ENCODE measurements around the gene CALML5.

CALML5 gene, protein sequence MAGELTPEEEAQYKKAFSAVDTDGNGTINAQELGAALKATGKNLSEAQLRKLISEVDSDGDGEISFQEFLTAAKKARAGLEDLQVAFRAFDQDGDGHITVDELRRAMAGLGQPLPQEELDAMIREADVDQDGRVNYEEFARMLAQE

DNA sequence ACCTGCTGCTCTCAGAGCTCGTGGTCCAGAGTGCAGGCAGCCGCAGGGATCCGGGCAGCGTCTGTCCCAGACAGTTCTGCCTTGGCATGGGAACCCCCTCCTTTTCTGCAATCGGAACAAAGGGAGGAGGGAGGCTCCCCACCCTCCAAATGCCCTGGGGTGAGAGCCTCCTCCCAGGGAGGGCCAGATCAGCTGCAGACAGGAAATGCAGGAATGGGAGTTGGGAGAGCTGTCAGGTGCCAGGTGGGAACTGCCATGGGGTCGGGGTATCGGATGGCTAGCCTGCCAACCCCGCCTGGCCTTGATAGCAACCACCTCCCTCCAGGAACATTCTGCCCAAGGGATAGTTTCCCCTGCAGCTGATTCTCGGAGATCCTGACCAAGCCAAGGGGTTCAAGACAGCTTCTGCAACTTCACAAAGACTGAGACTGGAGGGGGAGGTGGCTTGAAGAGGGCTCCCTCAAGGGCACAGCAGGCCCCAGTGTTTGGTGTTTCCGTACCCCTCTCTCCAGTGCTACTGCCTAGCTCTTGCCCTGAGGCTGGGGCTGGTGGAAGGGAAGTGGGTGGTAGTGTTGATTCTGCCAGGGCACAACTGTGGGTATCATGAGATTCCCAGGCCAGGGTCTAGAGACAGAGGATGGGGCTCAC lies at the start of gene CALML5:
Gene CALML5, minus strand, starts transcription at position 78 of the 648 bp plus-strand sequence. CDS start 132 bp downstream, outside the sequence.
- no peak for DNase-seq

DNA sequence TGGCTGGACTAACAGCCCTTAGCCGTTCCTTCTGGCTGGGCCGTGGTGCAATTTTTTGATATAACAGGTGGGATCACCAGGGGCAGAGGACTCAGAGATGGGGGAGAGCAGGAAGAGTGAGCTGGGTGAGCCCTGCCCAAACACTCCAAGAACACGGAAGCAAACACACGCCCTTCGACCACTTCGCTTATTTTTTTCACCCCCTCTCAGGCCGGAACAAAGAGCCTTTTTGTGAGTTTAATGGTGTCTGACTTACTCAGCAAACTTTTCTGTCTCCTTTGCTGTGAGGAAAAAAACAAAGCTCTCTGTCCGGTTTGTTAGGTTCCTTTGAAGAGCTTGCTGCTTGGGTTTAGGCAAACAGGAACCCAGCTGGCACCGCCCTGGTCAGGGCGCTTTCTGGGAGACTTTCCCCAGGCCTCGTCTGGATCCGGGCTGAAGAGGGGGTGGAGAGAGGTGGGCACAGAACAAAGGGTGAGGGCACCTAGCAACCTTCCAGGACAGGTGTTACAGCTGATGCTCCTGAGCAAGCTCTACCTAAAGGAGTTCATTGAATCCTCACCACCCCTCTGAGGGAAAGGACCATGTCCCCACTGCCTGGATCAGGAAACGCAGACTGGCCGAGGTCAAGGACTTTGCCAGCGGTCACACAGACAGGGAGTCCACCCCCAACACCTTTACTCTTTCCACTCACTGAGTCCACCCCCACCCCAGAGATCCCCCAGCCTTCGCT lies 48.7 kb upstream of the CALML5 start:
- DNase-seq, result no peak

DNA sequence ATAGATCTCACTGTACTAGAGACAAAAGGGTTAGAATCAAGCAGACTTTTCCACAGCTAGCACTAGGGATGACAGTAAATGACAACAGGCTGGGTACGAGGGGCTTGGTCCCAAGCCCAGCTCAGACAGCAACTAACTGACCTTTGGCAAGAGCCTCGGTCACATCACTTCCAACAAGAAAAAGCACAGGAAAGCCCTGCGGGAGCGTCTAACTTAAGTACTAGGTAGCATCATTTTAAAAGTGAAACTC lies 48.2 kb upstream of the CALML5 start:
- DNase-seq, result no peak

DNA sequence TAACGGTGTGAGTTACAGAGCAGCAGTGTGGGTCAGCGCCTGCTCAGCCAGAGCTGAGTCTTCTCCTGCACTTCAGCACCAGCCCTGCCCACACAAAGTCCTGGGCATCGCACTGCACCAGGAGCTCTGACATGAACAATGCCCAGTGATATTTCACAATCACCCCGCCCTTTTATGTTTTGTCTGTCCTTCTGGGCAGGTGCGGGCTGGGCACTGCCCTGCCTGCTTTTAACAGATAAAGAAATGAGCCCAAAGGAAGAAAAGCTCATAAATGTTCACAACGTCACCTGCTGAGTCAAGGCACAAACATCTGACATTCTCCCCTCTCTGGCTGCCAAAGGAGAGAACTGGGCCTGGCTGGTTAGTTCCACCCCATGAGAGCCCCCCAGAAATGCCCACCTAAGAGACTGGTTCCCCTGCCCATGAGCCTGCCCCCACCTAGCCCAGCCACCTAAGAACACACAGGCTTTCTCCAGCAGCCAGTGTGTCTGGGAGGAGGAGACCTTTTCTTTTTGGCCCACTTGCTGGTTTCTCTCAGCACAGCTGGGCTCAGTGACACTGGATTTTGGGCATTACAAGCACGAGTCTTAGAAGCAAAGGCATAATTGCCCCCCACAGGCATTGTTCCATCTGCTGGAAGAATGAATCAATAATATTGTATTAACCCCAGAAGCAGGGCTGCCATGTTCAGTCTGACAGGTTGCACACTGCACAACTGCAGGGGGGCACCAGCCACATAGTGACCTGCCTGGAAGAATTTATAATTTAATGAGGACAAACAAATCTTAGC lies 47.7 kb upstream of the CALML5 start:
- peak; percentile 4 for DNase-seq

DNA sequence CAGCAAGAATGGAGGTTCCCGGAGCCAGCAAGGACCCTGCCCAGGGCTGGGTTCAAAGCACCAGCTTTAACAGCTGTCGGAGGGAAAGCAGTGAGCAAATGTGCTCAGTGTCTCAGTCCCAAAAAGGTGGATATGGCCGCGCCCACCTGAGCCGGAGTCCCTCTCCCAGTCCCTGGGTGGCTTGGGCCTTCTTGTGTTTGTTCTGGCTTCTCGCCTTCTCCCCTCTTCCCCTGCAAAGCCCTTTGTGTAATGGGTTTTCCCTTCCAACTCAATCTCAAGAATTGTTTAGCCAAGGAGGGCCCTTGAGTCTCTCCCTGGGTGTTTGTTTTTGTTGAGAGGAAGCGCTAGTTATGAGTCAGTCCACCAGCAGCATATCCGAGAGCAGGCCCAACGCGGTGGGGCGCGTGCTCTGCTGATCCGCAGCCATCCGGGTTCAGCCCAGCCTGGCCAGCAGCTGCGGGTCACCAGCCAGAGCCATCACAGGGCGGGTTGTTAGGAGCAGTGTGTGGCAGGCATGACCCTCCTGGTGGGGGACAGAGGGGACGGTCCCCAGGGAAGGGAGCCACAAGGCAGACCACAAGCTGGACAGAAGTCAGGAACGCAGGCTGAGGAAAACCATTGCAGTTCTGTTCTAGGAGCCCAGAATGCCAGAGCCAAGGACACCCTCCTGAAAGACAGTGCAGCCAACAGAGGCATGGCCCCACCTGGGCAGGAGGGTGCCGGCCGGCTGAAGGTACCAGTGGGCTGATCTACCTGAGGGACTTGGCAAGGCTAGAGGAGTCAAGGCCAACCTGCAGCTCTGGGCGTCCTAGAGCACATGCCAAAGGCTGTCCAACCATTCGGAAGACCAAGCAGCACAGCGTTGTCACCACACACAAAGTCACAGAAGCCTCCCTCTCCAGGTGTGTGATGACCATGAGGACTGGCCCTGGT lies 46.7 kb upstream of the CALML5 start:
- peak; percentile 16 for DNase-seq

DNA sequence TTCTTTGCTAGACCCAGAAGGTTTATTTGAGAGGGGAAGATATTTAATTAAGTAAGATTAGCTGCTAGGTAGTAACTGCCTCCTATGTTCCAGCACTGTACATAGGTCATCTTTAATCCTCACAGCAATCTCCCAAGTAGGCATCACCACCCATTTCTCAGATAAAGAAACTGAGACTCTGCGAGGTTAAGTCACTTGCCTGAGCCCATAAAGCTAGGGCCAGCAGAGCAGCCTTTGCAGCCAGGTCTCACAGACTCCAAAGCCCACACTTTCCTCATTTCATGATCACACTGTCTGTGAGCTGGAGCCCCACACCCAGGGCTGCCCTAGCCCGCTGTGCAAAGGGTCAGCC lies 46.0 kb upstream of the CALML5 start:
- no peak for DNase-seq

DNA sequence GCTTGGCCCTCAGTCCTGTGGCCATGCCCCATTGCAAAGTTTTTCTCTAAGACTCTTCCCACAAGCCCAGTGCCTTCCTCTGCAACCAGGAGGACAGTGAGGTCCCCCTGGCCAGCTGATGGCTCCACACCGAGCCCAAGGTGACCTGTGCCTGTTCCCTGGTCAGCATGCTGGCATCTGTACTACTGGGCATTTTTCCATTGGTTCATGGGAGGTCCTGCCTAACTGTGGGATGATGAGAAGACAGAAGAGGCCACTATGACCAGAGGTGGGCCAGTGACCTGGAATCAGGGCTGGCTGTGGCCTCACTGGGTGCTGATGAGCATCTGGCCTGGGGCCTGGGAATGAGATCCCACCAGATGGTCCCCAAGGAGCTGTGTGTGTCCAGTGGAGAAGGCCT lies 45.6 kb upstream of the CALML5 start:
- DNase-seq, result peak; percentile 4

DNA sequence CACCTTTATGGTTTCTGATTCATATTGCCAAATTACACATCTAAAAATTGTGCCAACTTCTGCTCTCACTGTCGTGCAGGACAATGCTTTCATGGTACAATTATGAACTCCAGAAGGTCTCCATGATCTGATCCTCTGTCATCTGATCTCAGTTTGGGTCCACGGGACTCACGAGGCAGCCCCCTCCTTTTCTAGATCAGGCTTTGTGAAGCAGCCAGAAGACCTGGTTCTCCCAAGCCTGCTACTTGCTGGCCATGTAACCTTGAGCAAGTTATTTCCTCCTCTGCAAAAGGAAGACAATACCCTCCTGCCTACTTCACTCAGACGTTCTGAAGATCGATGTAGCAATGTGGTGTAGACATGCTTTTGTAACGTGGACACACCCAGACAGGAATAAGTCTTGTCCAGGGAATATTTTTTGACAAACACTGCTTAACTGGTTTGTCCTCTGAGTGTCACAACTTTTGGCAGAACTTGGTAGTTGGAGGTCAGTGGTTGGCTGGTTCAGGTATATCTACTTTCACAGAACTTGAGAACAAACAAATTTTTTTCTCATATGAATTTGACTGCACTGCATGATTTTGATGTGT lies 44.9 kb upstream of the CALML5 start:
- DNase-seq, result peak; percentile 7

DNA sequence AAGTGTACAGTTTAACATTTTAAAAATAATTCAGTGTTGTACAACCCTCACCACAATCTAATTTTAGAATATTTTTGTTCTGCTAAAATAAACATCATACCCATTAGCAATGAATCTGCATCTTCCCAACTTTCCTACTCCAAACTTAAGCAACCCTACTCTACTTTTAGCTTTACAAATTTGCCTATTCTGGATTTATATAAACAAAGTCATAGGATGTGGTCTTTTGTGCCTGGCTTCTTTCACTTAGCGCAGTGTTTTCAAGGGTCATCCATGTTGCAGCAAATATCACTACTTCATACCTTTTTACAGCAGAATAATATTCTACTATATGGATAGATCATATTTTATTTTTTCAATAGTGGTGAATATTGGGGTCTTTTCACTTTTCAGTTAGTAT lies 44.3 kb upstream of the CALML5 start:
- DNase-seq, result no peak

DNA sequence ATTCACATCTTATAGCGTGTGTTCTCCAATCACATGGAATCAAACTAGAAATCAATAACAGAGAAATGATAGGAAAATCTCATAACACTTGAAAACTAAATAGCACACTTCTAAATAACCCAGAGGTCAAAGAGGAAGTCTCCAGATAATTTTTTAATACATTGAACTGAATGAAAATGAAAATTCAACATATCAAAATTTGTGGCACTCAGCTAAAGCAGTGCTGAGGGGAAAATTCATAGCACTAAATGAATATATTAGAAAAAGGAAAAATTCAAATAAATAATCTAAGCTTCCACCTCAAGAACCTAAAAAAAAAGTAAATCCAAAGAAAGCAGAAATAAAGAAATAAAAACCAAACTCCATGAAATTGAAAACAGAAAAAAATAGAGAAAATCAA lies 42.7 kb upstream of the CALML5 start:
- no peak for DNase-seq

DNA sequence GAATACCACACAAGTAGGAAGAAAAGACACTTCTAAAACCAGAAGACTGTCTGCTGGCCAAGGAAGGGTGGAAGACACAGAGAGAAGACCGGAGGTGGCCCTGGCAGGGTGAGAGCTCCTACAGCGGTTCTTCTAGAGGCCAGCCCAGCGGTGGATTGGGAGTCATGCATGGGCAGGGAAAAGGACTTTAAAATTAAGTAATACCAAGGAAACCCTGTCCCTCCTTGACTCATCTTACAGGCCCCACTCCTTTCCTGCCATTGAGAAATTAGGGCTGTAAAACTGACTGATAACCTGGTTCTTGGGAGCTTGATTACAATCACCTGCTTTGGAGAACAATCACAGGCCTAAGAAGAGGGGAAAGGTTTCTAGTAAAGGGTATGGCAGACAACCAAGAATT lies 41.5 kb upstream of the CALML5 start:
- no peak for DNase-seq

DNA sequence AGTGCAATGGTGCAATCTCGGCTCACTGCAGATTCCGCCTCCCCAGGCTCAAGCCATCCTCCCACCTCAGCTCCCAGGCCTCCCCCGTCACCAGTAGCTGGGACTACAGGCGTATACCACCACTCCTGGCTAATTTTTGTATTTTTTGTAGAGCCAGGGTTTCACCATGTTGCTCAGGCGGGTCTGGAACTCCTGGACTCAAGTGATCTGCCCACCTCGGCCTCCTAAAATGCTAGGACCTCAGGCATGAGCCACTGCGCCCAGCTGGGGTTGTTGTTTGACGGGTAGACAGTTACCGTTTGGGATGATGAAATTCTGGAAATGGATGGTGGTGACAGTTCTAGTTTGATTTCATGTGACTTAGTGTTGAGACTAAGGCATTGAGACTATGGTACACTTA lies 40.7 kb upstream of the CALML5 start:
- DNase-seq, result no peak

DNA sequence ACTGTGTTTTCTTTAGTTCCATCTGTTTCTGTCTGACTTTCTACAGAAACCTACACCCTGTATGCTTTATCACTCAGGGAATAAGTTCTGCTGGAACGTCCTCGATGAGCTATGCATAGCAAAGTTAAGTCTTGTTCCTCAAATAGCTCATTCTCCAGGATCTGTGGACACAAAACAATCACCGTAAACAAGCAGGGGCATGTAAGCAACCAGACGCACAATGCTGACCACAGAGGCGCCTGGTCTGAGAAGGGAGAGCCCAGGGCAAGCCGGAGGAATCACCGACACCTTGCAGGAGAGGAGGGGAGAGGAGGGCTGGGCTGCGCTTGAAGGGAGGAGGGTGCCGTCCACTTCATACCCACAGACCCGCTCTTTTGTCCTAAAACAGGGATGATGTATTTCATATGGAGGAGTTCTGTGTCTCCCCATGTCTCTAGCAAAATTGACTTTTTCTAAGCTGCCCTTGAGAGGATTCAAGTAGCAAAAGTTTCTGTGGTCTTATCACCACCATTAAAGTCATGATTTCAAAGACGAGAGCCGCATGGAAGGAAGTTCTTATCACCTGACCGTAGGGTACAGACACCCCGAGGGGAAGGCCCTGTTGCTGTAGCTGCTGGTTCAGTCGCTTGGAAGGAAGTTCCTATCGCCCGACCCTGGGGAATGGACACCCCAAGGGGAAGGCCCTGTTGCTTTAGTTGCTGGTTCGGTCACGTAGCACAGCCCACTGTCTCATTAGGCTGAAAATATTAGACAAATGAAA lies 39.7 kb upstream of the CALML5 start:
- no peak for DNase-seq

DNA sequence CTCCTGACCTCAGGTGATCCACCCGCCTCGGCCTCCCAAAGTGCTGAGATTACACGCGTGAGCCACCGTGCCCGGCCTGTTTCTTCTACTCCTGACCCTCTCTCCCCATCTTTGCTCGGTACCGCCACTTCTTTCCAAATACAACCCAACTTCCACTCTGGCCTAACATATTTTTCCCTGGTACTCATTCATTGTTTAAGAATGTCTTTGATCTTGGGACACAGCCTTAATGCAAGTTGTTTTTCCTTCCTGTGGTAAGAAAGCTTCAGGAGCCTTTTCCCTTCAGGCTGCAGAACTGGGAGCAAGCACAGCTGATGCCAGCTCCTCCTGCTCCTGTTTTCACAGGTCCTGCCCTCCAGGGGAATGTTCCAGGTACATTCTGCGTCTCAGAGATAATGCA lies 39.1 kb upstream of the CALML5 start:
- DNase-seq, result no peak

DNA sequence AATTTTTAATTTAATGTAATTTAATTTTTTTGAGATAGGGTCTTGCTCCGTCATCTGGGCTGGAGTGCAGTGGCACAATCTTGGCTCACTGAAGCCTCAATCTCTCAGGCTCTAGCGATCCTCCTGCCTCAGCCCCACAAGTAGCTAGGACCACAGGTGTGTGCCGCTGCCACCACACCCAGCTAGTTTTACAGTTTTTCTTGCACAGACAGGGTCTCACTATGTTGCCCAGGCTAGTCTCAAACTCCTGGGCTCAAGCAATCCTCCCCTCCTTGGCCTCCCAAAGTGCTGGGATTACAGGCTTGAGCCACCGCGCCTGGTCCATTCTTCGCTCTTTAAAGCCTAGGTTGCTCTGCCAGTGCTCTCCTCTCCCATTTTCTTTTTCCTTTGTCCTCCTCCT lies 38.3 kb upstream of the CALML5 start:
- no peak for DNase-seq

DNA sequence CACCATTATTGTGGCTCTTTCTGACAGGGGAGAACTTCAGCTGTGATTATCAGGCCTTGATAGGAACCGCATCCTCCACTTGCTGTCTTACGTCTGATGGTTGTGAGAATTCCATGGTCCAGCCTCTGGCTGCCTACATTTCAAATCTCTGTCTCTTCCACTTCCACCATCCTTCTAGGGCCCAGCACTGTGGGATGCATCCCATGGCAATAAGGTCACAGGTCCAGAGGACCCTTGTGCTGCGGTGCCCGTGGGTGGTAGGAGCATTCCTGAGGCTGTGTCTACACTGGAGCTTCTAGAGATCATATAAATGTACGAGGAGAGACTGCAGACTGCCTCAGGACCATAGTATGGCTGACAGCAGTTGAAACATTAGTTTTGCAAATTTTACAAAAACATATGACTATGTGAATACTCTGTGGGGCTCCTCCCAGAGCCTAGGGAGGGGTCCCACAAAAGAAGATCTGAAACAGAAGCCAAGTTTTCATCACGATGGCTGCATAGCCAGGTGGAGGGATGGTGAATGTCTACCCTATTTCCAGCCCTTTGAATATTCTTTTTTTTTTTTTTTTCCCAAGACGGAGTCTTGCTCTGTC lies 37.2 kb upstream of the CALML5 start:
- no peak for DNase-seq

DNA sequence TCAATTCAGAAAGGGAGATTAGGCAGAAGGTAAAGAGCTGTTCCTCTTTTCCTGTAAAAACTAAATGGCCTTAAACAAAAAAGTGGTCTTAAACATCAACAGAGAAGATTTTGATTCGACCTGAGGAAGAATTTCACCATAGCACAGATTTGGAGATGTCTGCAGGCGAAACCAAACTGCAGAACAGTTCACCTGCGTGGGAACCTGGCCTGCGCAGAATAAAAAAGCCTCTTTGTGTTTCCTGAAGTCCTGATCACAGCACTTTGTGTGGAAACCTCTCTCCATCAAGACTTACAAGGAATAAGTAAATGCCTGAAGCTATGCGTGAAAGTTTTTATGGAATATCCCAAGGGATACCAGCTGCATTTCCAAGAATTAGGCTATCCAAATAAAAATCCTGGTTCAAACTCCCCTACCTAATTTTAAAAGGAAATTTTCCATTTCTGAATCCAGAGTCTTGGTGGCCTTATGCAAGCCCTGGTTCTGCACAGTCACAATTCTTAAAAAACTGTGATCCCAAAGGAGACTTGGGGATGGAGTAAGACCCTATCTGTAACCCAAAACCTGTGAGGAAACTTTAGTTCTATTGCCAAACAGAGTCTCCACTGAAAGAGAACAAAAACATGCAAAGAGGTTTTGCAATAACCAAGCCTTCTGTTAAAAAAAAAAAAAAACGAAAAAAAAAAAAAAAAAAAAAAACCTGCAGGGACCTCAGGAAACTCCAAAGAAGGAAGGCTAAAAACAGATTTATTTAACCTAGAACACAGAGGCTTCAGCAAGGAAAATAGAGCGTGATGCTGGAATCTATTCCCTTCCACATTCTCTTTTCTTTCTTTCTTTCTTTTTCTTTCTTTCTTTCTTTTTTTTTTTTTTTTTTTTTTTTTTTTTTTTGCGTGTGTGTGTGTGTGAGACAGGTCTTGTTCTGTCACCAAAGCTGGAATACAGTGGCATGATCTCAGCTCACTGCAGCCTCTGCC lies 35.8 kb upstream of the CALML5 start:
- no peak for DNase-seq

DNA sequence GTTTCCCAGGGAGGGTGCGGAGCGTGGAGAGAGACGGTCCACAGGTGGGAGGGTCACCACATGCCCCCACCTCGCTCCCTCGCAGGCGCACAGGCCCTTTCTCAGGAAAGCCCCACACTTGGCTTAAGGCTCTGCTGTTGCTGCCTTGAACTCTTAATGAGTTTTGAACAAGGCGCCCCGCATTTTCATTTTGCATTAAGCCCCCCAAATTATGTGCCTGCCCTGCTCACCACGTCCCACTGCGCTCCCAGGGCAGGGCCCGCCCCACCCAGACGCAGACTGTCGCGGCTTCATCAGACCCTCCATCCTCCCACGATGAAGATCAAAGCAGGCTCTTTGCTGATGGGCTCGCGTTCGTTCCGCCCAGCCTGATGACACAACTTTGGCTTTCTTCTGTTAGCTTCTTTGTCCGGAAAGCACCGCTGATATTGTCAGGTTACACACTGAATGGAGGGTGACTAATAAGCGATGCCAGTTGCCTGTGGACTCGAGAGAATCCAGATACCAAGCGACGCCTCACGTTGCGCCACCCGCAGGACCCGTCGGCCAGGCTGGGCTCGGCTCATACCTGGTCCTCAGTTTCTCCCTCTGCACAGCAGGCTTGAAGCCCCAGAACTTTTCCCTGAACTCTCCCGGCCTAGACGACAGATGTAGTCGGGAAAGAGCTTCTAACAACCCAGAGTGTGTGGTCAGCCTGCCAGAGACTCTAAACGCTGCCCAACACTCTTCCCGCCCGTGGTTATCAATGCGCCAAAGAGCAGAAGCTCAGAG lies 34.9 kb upstream of the CALML5 start:
- no peak for DNase-seq

DNA sequence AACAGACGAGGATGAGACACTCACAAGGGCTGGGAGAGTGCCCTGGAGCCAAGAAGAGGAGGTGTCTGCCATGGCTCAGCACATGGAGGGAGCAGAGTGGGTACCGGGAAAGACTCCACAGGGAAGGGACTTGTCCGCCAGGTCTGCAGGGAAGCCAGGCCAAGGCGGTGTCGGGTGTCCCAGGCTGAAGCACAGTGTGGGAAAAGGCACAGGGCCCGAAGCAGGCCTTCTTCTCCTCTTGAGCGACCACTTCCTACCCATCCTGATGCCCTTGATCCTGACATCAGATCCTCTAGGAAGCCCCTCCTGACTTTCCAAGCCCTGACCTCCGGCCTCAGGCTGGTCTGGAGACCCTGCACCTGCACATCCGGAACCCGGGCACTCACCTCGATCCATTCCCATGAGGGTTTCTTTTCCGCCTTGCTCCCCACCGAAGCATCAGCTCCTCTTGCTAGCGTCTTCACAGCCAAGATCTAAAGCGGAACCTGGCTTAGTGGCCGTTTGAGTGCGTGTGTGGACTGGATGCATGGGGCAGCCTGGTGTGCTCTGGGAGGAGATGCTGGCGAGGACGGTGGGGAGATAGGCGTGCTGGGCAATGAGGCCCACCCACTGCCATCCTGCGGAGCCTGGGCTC lies 33.8 kb upstream of the CALML5 start:
- DNase-seq, result no peak

All from CD4-positive, alpha-beta T cell treated with Interleukin-15 for 1 hour (primary cell).